Naive B cell (primary cell): ENCODE results near the gene ZFPM1. TPM values are rescaled to one million over a fixed set of nuclear protein-coding genes. Genes with fewer than 3 reads are reported as not detected.

ENCODE experiments used
- ATAC-seq, 2 donors: fragments of 150-1000 bp; cut with Tn5 transposase; 2 replicates each; pipeline ENCODE4 v1.10.0; 2021; ENCODE audit warnings: low read depth in 2 of 2, mild to moderate bottlenecking in 2 of 2, moderate library complexity in 2 of 2
- DNase-seq: peaks from one replicate; pipeline ENCODE4 v3.0.0; 2022
- H3K27ac Mint-ChIP-seq, 6 donors: one replicate each; pipeline ENCODE4 v1.8.0; 2020 to 2022; ENCODE audit warnings: mild to moderate bottlenecking in 6 of 6, mixed read lengths in 6 of 6, moderate library complexity in 5 of 6, inconsistent platforms in 2 of 6
- H3K27me3 Mint-ChIP-seq, 3 donors: one replicate each; pipeline ENCODE4 v1.8.0; 2021 to 2022; ENCODE audit warnings: mixed read lengths in 3 of 3, mild to moderate bottlenecking in 1 of 3
- H3K36me3 Mint-ChIP-seq, 2 donors: one replicate each; pipeline ENCODE4 v1.8.0; 2020 to 2022; ENCODE audit warnings: mixed read lengths in 2 of 2, inconsistent platforms in 1 of 2, mild to moderate bottlenecking in 1 of 2
- H3K4me1 Mint-ChIP-seq, 3 donors: one replicate each; pipeline ENCODE4 v1.8.0; 2020 to 2022; ENCODE audit warnings: mixed read lengths in 3 of 3, inconsistent platforms in 1 of 3, mild to moderate bottlenecking in 1 of 3, moderate library complexity in 1 of 3
- H3K4me3 Mint-ChIP-seq, 8 donors: one replicate each; pipeline ENCODE4 v1.8.0; 2020 to 2022; ENCODE audit warnings: mild to moderate bottlenecking in 8 of 8, mixed read lengths in 8 of 8, moderate library complexity in 8 of 8, inconsistent platforms in 2 of 8
- H3K9me3 Mint-ChIP-seq, 7 donors: one replicate each; pipeline ENCODE4 v1.8.0; 2020 to 2022; ENCODE audit warnings: mixed read lengths in 7 of 7, mild to moderate bottlenecking in 5 of 7, inconsistent platforms in 2 of 7, moderate library complexity in 1 of 7
- polyA plus RNA-seq, 6 donors: library from polyadenylated mRNA; unstranded; fragments of 300-500 nt; fragmentation: Illumina TruSeq; gene quantifications; one replicate each; pipeline ENCODE4 v1.2.3, GENCODE V29; 2021; ENCODE audit warnings: low read depth in 6 of 6

The ZFPM1 gene
- polyA plus RNA-seq, 6 donors from 2014 or later: 0.09 to 0.46 (median 0.28) TPM

DNA sequence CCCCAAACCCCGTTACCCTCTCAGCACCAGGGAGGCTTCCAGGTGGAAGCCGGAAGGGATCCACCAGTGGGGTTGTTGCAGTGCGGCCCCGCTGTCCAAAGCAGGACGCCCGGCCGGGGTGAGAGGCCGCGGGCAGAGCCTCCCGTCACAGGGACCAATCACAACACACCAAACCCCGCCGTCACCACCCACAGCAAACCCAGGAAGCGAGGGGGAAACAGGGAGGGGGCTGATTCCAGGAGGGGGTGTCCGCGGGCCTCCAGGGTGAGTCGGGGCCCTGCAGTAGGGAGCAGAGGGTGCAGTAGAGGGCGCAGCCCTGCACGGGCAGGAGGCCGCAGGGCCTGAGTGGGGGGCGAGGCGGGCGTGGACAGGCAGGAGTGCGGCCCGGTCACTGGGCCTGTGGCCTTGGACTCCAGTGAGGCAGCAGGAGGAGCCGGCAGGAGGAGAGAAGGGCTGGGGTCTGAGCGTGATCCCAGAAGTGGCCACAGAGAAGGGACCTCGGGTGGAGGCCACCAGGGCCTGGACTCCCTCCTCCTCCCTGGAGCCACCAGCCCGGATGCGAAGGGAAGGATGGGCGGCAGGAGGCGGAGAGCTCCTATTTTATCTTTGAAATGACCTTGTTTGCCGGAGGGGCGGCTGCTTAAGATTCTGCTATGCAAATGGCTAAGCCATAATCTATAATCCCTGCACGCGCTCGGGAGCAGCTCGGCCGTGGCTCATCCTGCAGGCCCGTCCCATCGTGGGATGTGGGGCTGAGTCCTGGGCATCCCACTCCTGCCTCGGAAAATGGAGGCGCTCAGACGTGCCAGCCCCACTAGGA, 41.5 kb downstream of the ZFPM1 start:
- Mint-ChIP-seq H3K4me1 (peaks cover 0 to 9% (median 4%) of the 10 kb centered on the region in 3 donors), H3K27ac (no peak overlapping the region)

DNA sequence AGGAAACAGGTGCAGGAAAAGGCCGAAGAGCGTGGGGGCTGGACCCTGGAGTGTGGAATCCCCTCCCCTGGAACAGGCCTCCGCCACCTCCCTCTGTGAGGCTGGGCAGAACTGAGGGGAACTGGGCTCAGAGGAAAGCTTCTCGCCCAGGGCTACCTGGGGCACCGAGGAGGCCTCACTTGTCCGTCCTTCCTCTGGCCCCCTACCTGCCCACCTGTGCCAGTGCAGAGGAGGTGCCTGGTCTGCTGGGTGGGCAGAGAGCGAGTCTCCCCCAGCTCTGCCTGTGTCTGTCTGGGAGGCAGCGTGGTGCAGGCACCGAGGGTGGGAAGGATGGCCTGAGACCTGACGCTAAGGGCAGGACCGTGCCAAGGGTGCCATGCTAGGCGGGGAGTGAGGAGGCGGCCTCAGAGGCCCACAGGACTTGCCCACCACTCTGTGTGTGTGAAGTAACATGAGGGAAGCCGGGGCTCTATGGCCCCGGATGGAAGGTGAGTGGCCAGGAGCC, 42.2 kb downstream of the ZFPM1 start:
- ATAC-seq (no peak), DNase-seq (no peak)
- Mint-ChIP-seq H3K36me3 (no peaks in the 10 kb centered on the region), H3K27me3 (peaks cover 0 to 5% (median 0%) of the 10 kb centered on the region in 3 donors), H3K4me3 (no peak overlapping the region), H3K9me3 (no peaks in the 10 kb centered on the region), H3K4me1 (peaks cover 0 to 13% (median 4%) of the 10 kb centered on the region in 3 donors), H3K27ac (no peak overlapping the region)

More for the DNA sequence above, 41.5 kb downstream of the ZFPM1 start:
- Mint-ChIP-seq H3K4me3 (no peak overlapping the region), H3K27me3 (peaks cover 0 to 5% (median 0%) of the 10 kb centered on the region in 3 donors), H3K9me3 (no peaks in the 10 kb centered on the region), H3K36me3 (no peaks in the 10 kb centered on the region)
- DNase-seq (no peak), ATAC-seq (no peak)

DNA sequence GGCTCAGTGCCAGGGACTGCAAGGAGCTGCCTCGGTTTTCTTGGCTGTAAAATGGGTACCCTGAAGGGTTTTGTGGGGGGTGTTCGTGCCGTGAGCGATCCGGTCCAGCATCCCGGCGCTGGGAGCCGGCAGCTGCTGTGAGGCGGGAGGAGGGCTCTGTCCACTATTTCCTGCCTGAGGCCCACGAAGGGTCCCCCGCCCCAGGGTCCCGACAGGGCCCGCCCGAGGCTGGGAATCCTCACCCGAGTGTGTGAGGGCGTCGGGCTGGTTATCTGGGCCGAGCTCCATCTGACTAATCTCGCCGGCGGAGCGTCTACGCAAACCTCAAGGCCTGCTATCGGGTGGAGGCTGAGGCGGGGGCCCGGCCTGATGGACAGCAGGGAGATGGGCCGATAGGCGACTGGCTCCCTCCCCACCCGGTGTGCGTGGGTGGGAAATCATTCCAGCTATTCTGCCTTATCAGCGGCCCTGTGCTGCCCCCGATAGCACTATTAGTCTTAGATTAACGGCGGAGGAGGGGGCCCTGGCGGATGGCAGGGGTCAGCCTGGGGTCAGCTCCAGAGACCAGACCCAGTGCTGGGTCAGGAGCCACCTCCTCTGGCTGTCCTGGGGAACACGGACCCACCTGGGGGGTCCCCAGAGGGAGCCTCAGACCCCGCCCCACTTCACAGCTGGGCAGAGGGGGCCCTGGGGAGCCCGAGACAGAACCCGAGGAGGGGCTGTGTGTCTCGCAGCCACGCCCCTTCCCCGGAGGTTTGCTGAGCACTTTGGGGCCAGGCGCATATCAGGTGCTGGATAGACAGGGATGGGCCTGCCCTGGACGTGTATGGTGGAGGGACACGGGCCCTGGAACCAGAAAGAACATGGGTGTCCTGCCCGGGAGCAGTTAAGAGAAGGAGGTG, 44.7 kb downstream of the ZFPM1 start:
- Mint-ChIP-seq H3K27ac (peak overlapping the region in 1 of 6 donors; percentile 70), H3K4me3 (no peak overlapping the region), H3K9me3 (no peaks in the 10 kb centered on the region), H3K36me3 (no peaks in the 10 kb centered on the region), H3K4me1 (peaks cover 0 to 17% (median 0%) of the 10 kb centered on the region in 3 donors), H3K27me3 (peaks cover 0 to 5% (median 0%) of the 10 kb centered on the region in 3 donors)
- DNase-seq: no peak
- no peak for ATAC-seq

DNA sequence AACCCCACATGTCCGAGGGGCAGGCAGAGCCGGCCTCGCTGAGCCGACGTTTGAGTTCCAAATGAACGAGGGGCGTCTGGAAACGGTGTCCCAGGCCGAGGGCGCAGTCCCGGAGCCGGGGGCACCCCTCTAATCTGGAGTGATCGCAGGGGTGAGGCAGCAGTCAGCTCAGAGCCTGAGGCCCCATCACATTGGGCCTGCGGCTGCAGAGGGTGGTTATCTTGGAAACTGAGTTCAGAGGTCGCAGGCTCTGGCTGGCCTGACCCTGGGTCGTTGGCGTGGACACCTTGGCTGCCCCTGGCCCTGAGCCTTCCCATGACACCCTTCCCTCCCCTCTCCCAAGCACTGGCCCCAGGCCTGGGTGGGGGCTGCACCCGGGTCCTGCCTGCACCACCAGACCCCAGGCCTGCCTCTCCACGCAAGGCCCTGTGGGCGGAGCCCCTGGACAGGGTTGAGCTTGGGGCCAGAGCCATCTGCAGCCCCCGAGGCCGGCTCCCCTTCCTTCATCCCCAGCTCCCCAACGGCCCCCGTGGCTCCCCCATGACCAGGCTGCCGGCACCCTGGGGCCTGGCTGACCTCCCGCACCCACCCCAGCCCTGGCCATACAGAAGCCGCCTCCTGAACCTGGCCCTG, 45.6 kb downstream of the ZFPM1 start:
- peak overlapping the region in 2 of 6 donors; percentile 18 to 70 for H3K27ac Mint-ChIP-seq
- H3K9me3 Mint-ChIP-seq: no peaks in the 10 kb centered on the region
- H3K4me3 Mint-ChIP-seq: peak overlapping the region in 1 of 8 donors; percentile 54
- DNase-seq: no peak
- ATAC-seq: no peak
- peaks cover 0 to 17% (median 0%) of the 10 kb centered on the region in 3 donors for H3K4me1 Mint-ChIP-seq
- H3K36me3 Mint-ChIP-seq: no peaks in the 10 kb centered on the region
- H3K27me3 Mint-ChIP-seq: peaks cover 0 to 5% (median 0%) of the 10 kb centered on the region in 3 donors

DNA sequence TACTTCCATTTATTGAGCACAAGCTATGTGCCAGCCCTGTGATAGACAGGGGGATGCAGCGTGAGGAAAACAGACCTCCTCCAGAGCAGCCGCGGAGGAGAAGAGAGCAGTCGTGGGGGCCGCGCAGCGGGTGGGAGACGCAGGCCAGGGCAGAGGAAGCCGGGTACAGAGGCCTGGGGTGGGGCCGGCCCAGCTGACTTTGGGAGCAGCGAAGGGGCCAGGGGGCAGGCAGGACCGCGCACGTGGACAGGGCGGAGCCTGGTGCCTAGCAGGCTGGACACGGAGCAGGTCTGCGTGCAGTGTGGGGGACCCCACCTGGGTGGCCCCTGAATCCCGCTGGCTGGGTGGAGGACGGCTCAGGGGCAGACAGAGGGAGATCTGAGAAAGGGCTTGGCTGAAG, 46.2 kb downstream of the ZFPM1 start:
- DNase-seq (no peak), ATAC-seq (no peak)
- H3K36me3 Mint-ChIP-seq: no peaks in the 10 kb centered on the region
- H3K27ac Mint-ChIP-seq: no peak overlapping the region
- H3K4me3 Mint-ChIP-seq: no peak overlapping the region
- no peaks in the 10 kb centered on the region for H3K9me3 Mint-ChIP-seq
- peaks cover 0 to 5% (median 0%) of the 10 kb centered on the region in 3 donors for H3K27me3 Mint-ChIP-seq
- peaks cover 0 to 17% (median 0%) of the 10 kb centered on the region in 3 donors for H3K4me1 Mint-ChIP-seq

DNA sequence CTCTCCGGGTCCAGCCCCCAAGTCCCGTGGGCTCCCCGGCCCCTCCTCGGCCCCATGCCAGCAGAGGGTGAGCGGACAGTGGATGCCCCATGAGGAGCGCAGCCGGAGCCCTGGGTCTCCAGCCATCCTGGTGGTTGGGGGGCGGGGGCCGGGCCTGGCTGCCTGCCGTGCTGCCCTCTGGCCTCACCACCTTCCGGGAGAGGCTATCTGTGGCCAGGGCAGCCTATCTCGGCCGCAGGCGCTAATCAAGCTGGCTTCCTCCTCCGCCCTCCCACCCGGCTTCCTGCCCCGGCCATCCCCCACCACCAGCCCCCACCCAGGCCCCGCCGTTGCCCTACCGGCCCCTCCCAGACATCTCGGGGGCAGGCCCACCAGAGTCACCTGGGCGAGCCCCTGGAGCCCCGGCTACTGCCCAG, 46.8 kb downstream of the ZFPM1 start:
- no peaks in the 10 kb centered on the region for H3K36me3 Mint-ChIP-seq
- ATAC-seq (no peak), DNase-seq (no peak)
- H3K4me1 Mint-ChIP-seq: peaks cover 0 to 17% (median 0%) of the 10 kb centered on the region in 3 donors
- no peak overlapping the region for H3K27ac Mint-ChIP-seq
- H3K4me3 Mint-ChIP-seq: no peak overlapping the region
- peaks cover 0 to 5% (median 0%) of the 10 kb centered on the region in 3 donors for H3K27me3 Mint-ChIP-seq
- no peaks in the 10 kb centered on the region for H3K9me3 Mint-ChIP-seq

DNA sequence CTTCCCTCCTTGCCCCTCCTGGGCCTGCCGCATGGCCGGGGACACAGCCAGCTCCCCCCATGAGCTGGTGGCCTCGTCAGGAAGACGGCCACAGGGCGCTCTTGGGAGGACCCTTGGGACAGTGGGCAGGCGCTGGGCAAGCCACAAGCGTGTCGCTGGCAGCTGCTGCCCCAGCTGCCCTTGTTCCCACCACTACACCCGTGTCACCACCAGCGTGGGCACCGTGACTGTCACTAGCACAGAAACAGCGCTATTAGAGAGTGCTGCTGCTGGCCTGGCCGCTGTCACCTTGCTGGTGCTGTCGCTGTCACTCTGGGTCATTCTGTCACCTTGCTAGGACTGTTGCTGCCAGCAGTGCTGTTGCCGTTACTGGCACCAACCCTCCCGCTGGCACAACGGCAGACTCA, 47.2 kb downstream of the ZFPM1 start:
- DNase-seq: no peak
- Mint-ChIP-seq H3K27me3 (peaks cover 0 to 5% (median 0%) of the 10 kb centered on the region in 3 donors), H3K27ac (no peak overlapping the region), H3K4me1 (peaks cover 0 to 16% (median 0%) of the 10 kb centered on the region in 3 donors), H3K36me3 (no peaks in the 10 kb centered on the region), H3K4me3 (no peak overlapping the region), H3K9me3 (no peaks in the 10 kb centered on the region)
- ATAC-seq: no peak

DNA sequence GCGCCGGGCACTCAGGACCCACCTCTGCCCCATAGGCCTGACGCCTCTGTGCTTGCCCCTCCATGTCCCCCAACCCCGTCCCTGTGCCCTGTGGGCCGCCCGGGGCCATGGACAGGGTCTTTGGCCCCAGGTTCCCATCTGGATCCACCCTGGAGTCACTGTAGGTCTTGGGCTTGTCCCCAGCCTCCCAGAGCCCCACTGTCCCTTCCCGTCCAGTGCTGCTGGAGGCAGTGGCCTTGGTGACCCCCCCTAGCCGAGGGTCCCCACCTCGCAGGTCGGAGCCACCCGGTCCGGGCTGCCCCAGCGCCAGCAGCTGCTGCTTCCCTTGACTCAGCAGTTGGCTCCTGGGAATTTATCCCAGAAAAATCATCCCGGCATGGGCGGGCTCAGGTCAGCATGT, 49.3 kb downstream of the ZFPM1 start:
- peaks cover 0 to 5% (median 0%) of the 10 kb centered on the region in 3 donors for H3K27me3 Mint-ChIP-seq
- H3K36me3 Mint-ChIP-seq: no peaks in the 10 kb centered on the region
- no peaks in the 10 kb centered on the region for H3K9me3 Mint-ChIP-seq
- H3K4me3 Mint-ChIP-seq: no peak overlapping the region
- ATAC-seq (no peak), DNase-seq (no peak)
- H3K4me1 Mint-ChIP-seq: peaks cover 0 to 13% (median 0%) of the 10 kb centered on the region in 3 donors
- H3K27ac Mint-ChIP-seq: no peak overlapping the region

DNA sequence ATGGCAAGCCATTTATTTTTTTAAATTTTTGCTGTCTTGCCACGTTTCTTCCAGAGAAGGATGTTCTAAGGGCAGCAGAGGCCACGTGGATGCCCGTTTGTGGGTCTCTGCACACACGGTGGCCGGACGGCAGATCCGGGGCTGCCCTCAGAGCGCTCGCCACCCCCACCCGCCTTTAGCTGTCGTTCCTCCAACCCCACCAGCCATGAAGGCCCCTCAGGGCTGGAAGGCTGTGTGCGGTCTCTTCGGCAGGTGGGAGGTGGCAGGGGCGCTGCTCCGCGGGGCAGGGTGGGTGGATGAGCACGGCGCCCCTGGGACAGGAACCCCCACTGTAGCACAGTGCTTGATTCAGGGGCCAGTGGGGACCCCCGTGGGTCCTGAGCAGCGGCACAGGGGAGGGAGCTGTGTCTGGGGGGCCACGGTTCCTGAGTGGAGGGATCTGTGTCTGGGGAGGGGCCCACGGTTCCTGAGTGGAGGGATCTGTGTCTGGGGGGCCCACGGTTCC, 49.7 kb downstream of the ZFPM1 start:
- Mint-ChIP-seq H3K4me1 (peaks cover 0 to 13% (median 0%) of the 10 kb centered on the region in 3 donors), H3K36me3 (no peaks in the 10 kb centered on the region), H3K27ac (no peak overlapping the region), H3K4me3 (no peak overlapping the region), H3K9me3 (no peaks in the 10 kb centered on the region), H3K27me3 (peaks cover 0 to 5% (median 0%) of the 10 kb centered on the region in 3 donors)
- no peak for ATAC-seq
- no peak for DNase-seq

DNA sequence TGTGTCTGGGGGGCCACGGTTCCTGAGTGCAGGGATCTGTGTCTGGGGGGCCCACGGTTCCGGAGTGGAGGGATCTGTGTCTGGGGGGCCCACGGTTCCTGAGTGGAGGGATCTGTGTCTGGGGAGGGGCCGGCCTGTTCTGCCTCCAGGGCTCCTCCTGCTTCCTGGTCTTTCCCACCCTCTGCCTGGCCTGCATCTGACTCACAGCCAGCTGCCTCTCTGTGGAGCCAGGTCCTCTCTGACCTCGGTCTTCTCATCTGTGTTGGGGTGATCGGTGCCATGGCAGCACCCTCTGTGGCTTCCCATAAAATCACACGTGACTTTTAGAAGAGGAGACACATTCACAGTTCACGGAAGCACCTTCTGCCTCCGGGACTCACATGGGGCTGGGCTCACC, 50.3 kb downstream of the ZFPM1 start:
- Mint-ChIP-seq H3K27me3 (peaks cover 0 to 5% (median 0%) of the 10 kb centered on the region in 3 donors), H3K4me1 (peaks cover 0 to 10% (median 0%) of the 10 kb centered on the region in 3 donors), H3K9me3 (no peaks in the 10 kb centered on the region), H3K4me3 (no peak overlapping the region), H3K36me3 (no peaks in the 10 kb centered on the region), H3K27ac (no peak overlapping the region)
- ATAC-seq: no peak
- no peak for DNase-seq

DNA sequence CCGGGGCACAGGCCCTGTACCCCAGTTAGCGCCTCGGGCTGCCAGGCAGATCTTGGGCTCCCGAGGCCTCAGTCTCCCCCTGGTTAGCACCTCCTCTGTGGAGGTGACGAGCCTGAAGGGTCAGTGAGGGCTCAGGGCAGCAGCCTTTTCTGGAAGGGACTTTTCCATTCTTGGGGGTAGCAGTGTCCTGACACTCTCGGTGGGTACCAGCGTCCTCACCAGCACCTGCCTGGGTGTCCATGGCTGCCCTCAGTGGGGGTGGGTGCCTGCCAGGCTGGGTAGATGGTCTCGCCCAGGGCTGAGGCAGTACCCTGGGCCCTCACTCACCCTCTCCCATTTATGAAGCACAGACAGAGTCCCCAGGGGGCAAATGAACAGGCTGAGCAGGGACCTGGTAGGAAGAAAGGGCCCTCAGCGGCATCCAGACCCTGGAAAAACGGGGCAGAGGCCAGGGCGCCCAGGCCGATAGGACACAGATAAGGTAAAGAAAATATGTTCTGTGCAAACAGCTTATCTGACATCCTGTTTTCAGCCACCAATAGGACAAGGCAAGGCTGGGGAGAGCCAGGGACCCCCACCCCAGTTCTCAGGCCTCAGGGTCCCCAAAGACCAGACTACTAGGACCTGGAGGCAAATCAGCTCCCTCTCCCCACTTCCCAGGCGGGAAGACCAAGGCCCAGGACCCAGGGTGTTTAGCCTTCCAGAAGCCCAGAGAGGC, 50.9 kb downstream of the ZFPM1 start:
- Mint-ChIP-seq H3K27me3 (peaks cover 0 to 4% (median 0%) of the 10 kb centered on the region in 3 donors), H3K9me3 (no peaks in the 10 kb centered on the region), H3K4me1 (peaks cover 0 to 8% (median 0%) of the 10 kb centered on the region in 3 donors), H3K4me3 (no peak overlapping the region), H3K27ac (peak overlapping the region in 1 of 6 donors; percentile 28), H3K36me3 (no peaks in the 10 kb centered on the region)
- ATAC-seq (no peak), DNase-seq (no peak)
